GM21526 (cell line): Measurements from ENCODE around the gene LAMTOR4.
A peak's percentile ranks its signal among the peaks of the same experiment; 100 is the strongest.
"Not testable (repeated sequence)": the region's sequence is repeated elsewhere in the genome, so short reads cannot be mapped to it uniquely, and the experiment has no call there.

Source experiments
- ATAC-seq: cut with Tn5 transposase; IDR thresholded peaks from one replicate; pipeline ENCODE4 v1.9.1; 2021; ENCODE audit warnings: moderate library complexity; ENCODE audit not compliant: unreplicated experiment, low FRiP score

LAMTOR4 gene

DNA sequence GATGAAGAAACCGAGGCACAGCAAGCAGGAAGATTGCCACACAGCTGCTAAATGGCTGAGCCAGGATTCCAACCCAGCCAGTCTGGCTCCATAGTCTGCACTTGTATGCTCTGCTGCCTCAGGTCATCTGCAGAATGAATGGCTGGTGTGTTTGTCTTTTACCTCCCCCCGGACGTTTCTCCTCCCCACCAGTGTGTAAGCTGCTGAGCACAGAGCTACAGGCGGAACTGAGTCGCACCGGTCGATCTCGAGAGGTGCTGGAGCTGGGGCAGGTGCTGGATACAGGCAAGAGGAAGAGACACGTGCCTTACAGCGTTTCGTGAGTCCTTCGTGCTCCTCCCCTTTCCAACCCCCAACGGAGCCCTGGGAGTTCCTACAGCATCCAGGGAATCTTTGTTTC lies 26.7 kb upstream of the LAMTOR4 start:
- ATAC-seq = no peak

GRCh38 chr7:100122568-100122967 lies 26.1 kb upstream of the LAMTOR4 start:
- ATAC-seq = no peak

DNA sequence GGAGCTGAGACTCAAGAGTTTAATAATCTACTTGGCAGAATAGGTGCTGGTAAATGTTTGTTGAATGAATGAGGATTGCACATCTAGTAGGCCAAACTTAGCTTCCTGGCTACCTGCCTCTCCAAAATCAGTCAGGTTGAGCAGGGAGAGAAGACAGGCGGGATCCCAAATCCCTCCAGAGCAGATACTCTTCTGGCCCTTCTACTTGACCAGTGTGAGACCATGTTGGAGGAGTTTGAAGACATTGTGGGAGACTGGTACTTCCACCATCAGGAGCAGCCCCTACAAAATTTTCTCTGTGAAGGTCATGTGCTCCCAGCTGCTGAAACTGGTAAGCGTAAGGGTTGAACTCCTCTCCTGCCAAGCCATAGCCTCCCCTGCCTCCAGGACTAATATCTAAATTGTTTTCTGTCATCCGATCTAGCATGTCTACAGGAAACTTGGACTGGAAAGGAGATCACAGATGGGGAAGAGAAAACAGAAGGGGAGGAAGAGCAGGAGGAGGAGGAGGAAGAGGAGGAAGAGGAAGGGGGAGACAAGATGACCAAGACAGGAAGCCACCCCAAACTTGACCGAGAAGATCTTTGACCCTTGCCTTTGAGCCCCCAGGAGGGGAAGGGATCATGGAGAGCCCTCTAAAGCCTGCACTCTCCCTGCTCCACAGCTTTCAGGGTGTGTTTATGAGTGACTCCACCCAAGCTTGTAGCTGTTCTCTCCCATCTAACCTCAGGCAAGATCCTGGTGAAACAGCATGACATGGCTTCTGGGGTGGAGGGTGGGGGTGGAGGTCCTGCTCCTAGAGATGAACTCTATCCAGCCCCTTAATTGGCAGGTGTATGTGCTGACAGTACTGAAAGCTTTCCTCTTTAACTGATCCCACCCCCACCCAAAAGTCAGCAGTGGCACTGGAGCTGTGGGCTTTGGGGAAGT lies 24.2 kb upstream of the LAMTOR4 start:
- ATAC-seq = no peak

DNA sequence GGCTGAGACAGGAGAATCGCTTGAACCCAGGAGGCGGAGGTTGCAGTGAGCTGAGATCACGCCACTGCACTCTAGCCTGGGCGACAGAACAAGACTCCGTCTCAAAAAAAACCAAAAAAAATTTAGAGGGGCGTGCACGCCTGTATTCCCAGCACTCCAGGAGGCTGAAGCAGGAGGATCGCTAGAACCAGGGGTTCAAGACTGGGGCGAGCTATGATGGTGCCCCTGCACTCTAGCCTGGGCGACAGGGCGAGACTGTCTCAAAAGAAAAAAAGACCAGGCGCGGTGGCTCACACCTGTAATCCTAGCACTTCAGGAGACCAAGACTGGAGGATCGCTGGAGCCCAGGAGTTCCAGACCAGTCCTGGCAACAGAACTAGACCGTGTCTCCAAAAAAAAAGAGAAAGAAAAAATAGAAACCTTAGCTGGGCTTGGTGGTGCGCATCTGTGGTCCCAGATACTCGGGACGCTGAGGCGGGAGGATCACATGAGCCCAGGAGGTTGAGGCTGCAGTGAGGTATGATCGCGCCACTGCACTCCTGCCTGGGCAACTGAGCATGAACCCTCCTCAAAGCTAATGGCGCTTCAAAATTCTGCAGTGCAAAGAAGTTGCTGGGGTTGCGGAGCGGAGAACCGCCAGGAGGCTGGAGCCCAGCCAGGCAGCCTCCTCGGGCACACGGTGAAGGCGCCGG lies 22.3 kb upstream of the LAMTOR4 start:
- ATAC-seq = no peak

DNA sequence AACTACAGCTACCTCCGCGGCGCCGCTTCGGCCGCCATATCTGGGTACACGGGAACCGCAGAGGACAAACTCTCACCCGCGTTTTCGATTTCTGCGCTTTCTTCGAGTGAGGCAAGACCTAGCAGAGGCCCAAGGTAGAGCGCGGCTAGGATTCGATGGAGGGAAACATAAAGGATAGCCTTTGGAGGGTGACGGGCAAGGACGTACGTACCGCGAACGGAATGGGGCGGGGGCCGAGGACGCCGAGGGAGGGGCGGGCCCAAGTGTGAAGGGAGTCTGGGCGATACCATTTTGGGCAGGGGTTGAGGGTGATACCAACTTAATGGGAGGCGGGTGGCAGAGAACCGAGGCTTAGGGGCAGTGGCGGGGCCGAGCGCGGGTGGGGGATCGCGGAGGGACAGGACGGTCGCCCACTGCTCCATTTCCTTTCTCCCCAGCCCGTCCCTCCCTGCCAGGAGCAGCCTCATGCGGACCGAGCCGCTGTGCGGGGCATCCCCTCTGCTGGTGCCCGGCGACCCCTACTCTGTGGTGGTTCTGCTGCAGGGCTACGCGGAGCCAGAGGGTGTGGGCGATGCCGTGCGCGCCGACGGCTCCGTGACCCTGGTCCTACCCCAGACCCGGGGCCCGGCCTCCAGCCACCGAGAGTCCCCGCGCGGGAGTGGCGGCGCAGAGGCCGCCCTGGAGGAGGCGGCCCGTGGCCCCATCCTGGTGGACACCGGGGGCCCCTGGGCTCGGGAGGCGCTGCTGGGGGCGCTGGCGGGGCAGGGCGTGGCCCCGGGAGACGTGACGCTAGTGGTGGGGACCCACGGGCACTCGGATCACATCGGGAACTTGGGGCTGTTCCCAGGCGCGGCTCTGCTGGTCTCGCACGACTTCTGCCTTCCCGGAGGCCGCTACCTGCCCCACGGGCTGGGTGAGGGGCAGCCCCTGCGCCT lies 21.5 kb upstream of the LAMTOR4 start, which contains the start of gene MBLAC1:
TSS of gene MBLAC1 (plus strand) at position 37 of the 935 bp plus-strand sequence. CDS start at position 466, 429 bp downstream.
- ATAC-seq = peak; percentile 47

DNA sequence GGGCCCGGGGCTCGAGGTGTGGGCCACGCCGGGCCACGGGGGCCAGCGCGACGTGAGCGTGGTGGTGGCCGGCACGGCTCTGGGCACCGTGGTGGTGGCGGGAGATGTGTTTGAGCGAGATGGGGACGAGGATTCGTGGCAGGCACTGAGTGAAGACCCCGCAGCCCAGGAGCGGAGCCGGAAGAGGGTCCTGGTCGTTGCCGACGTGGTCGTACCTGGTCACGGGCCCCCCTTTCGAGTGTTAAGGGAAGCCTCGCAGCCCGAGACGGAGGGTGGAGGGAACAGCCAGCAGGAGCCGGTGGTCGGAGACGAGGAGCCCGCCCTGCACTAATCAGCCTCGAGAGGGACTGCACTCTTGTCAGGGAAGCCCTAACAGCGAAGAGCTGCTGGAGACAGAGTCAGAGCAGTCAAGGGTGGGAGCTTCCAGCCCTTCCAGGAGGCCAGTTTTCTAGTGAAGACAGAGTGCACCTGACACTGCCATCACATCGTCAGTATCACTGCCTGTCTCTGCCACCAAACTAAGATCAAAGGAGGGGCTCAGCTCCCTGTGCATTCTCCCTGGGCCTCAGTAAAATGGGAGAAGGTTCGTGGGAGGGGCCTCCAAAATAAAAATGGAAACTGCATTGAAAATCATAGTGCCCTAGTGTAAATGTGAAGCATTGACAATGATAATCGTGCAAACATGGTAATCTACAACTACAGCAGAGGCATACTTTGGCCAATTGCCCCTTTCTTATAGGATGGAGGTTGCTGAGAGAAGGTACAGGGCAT lies 20.7 kb upstream of the LAMTOR4 start:
- no peak for ATAC-seq

- no peak for ATAC-seq
These were observed 20.1 kb upstream of the LAMTOR4 start for GRCh38 chr7:100128637-100128963.

DNA sequence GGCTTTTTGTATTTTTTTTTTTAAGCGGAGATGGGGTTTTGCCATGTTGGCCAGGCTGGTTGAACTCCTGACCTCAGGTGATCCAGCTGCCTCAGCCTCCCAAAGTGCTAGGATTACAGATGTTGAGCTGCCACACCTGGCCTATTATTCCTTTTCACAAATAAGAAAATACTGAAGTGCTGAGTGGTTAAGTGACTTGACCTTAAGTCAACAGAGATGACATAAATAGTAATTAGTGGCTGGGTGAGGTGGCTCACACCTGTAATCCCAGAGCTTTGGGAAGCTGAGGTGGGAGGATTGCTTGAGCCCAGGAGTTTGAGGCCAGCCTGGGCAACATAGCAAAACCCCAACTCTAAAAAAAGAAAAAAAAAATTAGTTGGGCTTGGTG lies 18.5 kb upstream of the LAMTOR4 start:
- ATAC-seq = not testable (repeated sequence)

DNA sequence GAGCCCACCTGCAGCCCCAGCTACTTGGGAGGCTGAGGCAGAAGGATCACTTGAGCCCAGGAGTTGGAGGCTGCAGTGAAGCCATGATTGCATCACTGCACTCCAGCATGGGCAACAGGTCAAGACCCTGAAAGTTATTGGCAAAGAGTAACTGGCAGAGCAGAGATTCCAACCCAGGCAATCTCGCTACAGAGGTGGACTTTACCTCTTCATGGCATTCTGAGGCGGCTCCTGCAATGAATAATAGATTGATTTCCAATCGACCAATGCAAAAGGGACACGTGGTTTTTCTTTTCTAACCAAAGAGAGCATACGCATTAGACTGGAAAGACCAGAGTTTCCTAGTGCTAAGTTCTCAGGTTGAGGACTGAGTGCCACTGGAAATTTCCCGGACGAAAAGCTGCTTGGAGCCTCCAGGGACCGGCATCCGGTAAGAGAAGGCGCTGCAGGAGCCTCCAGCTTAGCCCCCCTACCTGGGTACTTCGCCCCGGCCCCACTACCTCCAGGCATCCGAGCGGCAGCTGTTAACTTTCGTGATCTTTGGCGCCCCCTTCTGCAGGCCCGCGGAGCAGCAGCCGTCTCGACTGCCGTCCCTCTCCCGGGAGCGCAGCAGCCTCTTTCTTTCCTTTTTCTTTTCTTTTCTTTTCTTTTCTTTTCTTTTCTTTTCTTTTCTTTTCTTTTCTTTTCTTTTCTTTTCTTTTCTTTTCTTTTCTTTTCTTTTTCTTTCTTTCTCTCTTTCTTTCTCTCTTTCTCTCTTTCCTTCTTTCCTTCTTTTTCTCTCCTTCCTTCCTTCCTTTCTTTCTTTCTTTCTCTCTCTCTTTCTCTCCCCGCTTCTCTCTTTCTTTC lies 17.9 kb upstream of the LAMTOR4 start:
- no peak for ATAC-seq

DNA sequence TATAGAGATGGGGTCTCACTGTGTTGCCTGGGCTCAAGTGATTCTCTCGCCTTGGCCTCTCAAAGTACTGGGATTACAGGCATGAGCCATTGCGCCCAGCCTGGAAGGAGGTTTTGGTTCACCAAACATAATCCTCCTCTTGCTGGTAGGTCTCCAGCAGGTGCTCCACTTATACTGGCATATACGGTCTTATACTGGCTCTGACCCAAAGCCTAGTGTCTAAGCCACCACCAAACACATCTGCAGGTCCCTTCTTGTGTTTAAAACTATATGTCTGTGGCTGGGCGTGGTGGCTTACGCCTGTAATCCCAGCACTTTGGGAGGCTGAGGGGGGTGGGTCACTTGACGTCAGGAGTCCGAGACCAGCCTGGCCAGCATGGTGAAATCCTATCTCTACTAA lies 16.6 kb upstream of the LAMTOR4 start:
- no peak for ATAC-seq

DNA sequence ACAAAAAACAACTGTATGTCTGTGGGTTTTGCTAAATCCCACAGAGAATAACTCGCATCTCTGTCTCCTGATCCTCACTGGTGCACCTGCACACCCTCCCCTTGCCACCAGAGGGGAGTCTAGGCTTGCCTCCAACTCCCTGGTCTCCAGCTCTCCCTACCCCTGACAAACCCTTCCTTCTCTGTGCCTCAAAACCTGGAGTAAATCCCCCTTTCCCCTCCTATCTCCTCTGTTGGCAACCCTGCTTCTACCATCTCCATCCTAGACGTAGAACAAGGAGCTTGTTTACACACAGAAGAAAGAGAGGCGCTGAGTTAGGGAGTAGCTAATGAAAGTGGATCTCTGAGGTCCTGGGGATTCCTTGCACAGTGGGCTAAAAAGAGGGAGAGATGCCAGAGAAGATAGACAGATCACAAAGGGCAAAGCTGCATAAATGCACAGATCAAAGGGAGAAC lies 16.0 kb upstream of the LAMTOR4 start:
- no peak for ATAC-seq

GRCh38 chr7:100137851-100138760 lies 10.6 kb upstream of the LAMTOR4 start:
- no peak for ATAC-seq

DNA sequence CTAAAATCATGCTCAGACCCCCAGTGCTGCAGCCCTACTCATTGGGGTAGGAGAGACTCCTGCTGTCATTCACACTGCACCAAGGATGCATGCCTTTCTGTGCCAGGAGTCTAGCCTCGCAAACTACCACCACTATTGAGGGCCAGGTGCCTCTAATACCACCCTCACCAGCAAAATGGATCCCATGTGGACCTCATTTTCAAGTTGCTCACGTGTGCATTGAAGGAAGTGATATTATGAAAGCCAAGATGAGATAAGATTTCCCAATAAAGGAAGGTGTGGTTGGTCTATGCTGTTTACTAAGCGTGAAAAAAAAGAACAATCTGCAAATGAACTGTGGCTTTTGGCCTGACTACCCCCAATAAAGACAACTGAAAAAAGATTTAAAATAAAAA lies 7.2 kb upstream of the LAMTOR4 start:
- no peak for ATAC-seq

GRCh38 chr7:100142461-100142860 lies 6.3 kb upstream of the LAMTOR4 start:
- no peak for ATAC-seq

GRCh38 chr7:100146350-100146749 lies 2.4 kb upstream of the LAMTOR4 start:
- ATAC-seq = not testable (repeated sequence)

DNA sequence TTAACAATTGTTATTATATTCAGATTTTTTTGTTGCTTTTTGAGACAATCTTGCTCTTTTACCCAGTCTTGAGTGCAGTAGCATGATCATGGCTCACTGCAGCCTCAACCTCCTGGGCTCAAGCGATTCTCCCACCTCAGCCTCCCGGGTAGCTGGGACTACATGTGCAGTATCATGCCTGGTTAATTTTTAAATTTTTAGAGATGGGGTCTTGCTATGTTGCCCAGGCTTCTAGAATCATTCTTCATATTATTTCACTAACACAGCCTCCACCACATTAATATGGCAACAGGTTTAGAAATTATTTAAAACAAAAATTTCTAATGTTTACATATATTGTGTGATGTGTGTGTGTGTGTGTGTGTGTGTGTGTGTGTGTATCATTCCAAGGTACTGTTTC lies 1.4 kb upstream of the LAMTOR4 start:
- ATAC-seq = no peak

DNA sequence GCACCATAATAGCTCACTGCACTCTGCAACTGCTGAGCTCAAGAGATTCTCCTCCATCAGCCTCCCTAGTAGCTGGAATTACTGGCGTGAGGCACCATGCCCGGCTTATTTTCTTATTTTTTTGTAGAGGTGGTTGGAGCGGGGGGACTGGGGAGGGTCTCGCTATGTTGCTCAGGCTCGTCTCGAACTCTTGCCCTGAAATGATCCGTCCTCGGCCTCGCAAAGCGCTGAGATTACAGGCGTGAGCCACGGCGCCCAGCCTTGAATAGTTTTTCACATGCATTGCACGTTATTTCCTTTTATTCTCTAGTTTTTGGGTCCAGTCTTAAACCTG lies 526 bp upstream of the LAMTOR4 start:
- ATAC-seq = no peak

- no peak for ATAC-seq
These were observed 3.7 kb downstream of the LAMTOR4 start for GRCh38 chr7:100152404-100152803.
